DOHH2 (cell line): ENCODE data around the gene STUM.

Experiments used
- H3F3A ChIP-seq: fragments of 200-600 bp; sonication (generic), shearing (Covaris generic); 2 replicates; pipeline ENCODE4 v1.6.0; 2016; ENCODE audit warnings: antibody characterized with exemption, mild to moderate bottlenecking; ENCODE audit not compliant: control insufficient read depth, insufficient read depth
- H3K27ac ChIP-seq: fragments of 200-600 bp; sonication (generic); 2 replicates; pipeline ENCODE4 v1.5.1; 2014; ENCODE audit warnings: low read depth, mild to moderate bottlenecking, low read length, moderate library complexity
- H3K27me3 ChIP-seq: fragments of 200-600 bp; sonication (generic); 2 replicates; pipeline ENCODE4 v1.6.1; 2014; ENCODE audit warnings: mild to moderate bottlenecking, low read length, mixed read lengths; ENCODE audit not compliant: control insufficient read depth
- H3K36me3 ChIP-seq: fragments of 200-600 bp; sonication (generic); 2 replicates; pipeline ENCODE4 v1.6.1; 2014; ENCODE audit warnings: mild to moderate bottlenecking, low read length, moderate library complexity, mixed read lengths; ENCODE audit not compliant: control insufficient read depth
- H3K4me1 ChIP-seq: fragments of 200-600 bp; sonication (generic); 2 replicates; pipeline ENCODE4 v1.6.1; 2014; ENCODE audit warnings: mild to moderate bottlenecking, low read length, mixed read lengths; ENCODE audit not compliant: control insufficient read depth
- H3K4me2 ChIP-seq: fragments of 200-600 bp; sonication (generic); 2 replicates; pipeline ENCODE4 v1.6.0; 2014; ENCODE audit warnings: mild to moderate bottlenecking, low read length, moderate library complexity
- H3K4me3 ChIP-seq: fragments of 200-600 bp; sonication (generic); 2 replicates; pipeline ENCODE4 v1.5.1; 2014; ENCODE audit warnings: mild to moderate bottlenecking, low read length, mixed read lengths
- H3K79me2 ChIP-seq: fragments of 200-600 bp; sonication (generic); 2 replicates; pipeline ENCODE4 v1.6.1; 2014; ENCODE audit warnings: mild to moderate bottlenecking, low read length, mixed read lengths; ENCODE audit not compliant: control insufficient read depth
- H3K9me2 ChIP-seq: fragments of 200-600 bp; sonication (generic); replicated peaks from 2 replicates; pipeline ENCODE4 v1.6.1; 2014; ENCODE audit warnings: mild to moderate bottlenecking, low read length, mixed read lengths; ENCODE audit not compliant: control insufficient read depth
- H3K9me3 ChIP-seq: fragments of 200-600 bp; sonication (generic); 2 replicates; pipeline ENCODE4 v1.6.1; 2014; ENCODE audit warnings: antibody characterized with exemption, low read length, mixed read lengths; ENCODE audit not compliant: control insufficient read depth, insufficient read depth
- H4K20me1 ChIP-seq: fragments of 200-600 bp; sonication (generic); 2 replicates; pipeline ENCODE4 v1.6.0; 2014; ENCODE audit warnings: low read depth, mild to moderate bottlenecking, antibody characterized with exemption, low read length, moderate library complexity; ENCODE audit not compliant: control insufficient read depth, insufficient read depth
- EZH2phosphoT487 ChIP-seq: fragments of 200-600 bp; sonication (generic); IDR thresholded peaks from 2 replicates; pipeline ENCODE4 v1.6.1; 2017; ENCODE audit warnings: borderline replicate concordance, mild to moderate bottlenecking, antibody characterized with exemption, low read length, moderate library complexity, mixed read lengths
- TF ChIP-seq, protein P1 (sequence below): fragments of 200-600 bp; sonication (generic); IDR thresholded peaks from one replicate; pipeline ENCODE4 v1.5.1; 2014; ENCODE audit warnings: antibody characterized with exemption, mild to moderate bottlenecking, low read depth, low read length; ENCODE audit not compliant: poor library complexity, severe bottlenecking

Gene STUM

DNA sequence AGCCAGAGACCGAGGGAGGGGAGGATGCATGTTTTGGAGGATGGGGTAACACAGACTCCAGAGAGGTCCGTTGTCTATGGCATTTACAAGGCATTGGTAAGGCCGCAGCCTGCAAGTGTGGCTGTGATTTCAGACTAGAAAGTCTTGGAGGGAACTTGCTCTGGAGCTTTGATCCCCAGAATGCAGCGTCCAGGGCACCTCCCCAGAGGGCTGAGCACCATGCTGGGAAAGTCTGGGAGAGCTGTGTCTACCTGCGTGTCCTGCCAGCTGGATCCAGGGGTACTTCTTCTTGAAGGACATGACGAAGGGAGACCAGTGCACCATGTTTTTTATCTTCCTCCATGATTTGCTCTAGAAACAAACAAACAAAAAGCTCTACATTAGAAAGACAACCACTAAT is 99.9 kb downstream of the STUM start:
- Histone ChIP-seq H3K36me3 (peaks cover 57% of the 10 kb centered on the region), H3K27me3 (no peaks in the 10 kb centered on the region), H3F3A (peaks cover 14% of the 10 kb centered on the region), H3K79me2 (peaks cover 17% of the 10 kb centered on the region), H3K9me3 (no peaks in the 10 kb centered on the region), H3K4me3 (no peak overlapping the region), H3K4me1 (peaks cover 42% of the 10 kb centered on the region), H3K27ac (no peak overlapping the region), H3K9me2 (no peaks in the 10 kb centered on the region), H3K4me2 (no peak overlapping the region), H4K20me1 (peaks cover 3% of the 10 kb centered on the region; the same call in 1 of the 2 replicates)
- TF ChIP-seq, protein P1, sequence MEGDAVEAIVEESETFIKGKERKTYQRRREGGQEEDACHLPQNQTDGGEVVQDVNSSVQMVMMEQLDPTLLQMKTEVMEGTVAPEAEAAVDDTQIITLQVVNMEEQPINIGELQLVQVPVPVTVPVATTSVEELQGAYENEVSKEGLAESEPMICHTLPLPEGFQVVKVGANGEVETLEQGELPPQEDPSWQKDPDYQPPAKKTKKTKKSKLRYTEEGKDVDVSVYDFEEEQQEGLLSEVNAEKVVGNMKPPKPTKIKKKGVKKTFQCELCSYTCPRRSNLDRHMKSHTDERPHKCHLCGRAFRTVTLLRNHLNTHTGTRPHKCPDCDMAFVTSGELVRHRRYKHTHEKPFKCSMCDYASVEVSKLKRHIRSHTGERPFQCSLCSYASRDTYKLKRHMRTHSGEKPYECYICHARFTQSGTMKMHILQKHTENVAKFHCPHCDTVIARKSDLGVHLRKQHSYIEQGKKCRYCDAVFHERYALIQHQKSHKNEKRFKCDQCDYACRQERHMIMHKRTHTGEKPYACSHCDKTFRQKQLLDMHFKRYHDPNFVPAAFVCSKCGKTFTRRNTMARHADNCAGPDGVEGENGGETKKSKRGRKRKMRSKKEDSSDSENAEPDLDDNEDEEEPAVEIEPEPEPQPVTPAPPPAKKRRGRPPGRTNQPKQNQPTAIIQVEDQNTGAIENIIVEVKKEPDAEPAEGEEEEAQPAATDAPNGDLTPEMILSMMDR = no peak

DNA sequence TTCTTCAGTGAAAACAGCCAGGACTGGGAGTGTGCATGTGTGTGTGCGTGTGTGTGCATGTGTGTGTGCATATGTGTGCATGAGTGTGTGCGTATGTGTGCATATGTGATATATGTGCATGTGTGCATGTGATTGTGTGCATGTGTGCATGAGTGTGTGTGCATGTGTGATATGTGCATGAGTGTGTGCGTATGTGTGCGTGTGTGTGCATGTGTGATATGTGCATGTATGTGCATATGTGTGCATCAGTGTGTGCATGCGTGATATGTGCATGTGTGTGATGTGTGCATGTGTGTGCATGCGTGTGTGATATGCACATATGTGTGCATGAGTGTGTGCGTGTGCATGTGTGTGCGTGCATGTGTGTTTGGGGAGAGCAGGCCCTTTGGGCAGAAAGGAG is 100.7 kb downstream of the STUM start:
- Histone ChIP-seq H3K36me3 (peaks cover 59% of the 10 kb centered on the region), H3K4me3 (no peak overlapping the region), H3K4me2 (no peak overlapping the region), H3K9me3 (no peaks in the 10 kb centered on the region), H3F3A (peaks cover 16% of the 10 kb centered on the region), H3K27ac (no peak overlapping the region), H4K20me1 (peaks cover 3% of the 10 kb centered on the region; the same call in 1 of the 2 replicates), H3K4me1 (peaks cover 34% of the 10 kb centered on the region), H3K9me2 (no peaks in the 10 kb centered on the region), H3K79me2 (peaks cover 23% of the 10 kb centered on the region), H3K27me3 (no peaks in the 10 kb centered on the region)
- TF ChIP-seq, protein P1 = no peak
- TF ChIP-seq EZH2phosphoT487 = no peak

DNA sequence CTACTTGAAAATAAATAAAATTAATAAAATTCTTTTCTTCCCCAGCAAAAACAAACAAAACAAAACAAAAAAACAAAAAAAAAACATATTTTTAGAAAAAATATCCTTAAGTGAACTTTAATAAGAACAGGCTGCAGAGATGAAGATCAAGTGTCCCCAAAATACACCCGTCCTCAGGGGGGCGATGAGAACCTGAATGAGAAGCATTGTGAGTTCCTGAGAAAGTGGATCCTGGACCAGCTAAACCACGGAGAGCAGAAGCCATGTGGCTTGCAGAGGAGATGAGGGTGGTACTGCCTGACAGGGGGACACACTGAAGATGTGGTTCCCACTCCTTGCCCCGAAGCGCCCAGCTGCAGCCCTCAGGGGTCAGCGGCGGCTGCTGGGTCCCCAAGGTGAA is 101.2 kb downstream of the STUM start:
- H3K9me2 ChIP-seq = no peaks in the 10 kb centered on the region
- TF ChIP-seq EZH2phosphoT487 = no peak
- TF ChIP-seq, protein P1 = no peak
- peaks cover 61% of the 10 kb centered on the region for H3K36me3 ChIP-seq
- no peaks in the 10 kb centered on the region for H4K20me1 ChIP-seq
- peak overlapping the region; percentile 42 for H3K27ac ChIP-seq
- no peaks in the 10 kb centered on the region for H3K9me3 ChIP-seq
- H3K4me3 ChIP-seq = no peak overlapping the region
- H3K4me2 ChIP-seq = peak overlapping the region; percentile 28
- H3K79me2 ChIP-seq = peaks cover 27% of the 10 kb centered on the region
- H3K4me1 ChIP-seq = peaks cover 29% of the 10 kb centered on the region
- peaks cover 17% of the 10 kb centered on the region for H3F3A ChIP-seq
- no peaks in the 10 kb centered on the region for H3K27me3 ChIP-seq
